GM23248 (cell line): ENCODE results near the gene CCDC91. TPM values are rescaled to one million over a fixed set of nuclear protein-coding genes. Genes with fewer than 3 reads are reported as not detected.

Experiments used
- DNase-seq: peaks from one replicate; pipeline ENCODE4 v3.0.0-alpha.2; 2015
- H2AFZ ChIP-seq: fragments of 200-600 bp; sonication (generic); 2 replicates; pipeline ENCODE4 v1.6.1; 2016; ENCODE audit warnings: antibody characterized with exemption
- H3F3A ChIP-seq: fragments of 200-600 bp; sonication (generic); 2 replicates; pipeline ENCODE4 v1.6.1; 2016; ENCODE audit warnings: mild to moderate bottlenecking, antibody characterized with exemption, mixed run types; ENCODE audit not compliant: insufficient read depth
- H3K27ac ChIP-seq: fragments of 200-600 bp; sonication (generic); 2 replicates; pipeline ENCODE4 v1.5.1; 2016; ENCODE audit warnings: mild to moderate bottlenecking
- H3K27me3 ChIP-seq: fragments of 200-600 bp; sonication (generic); replicated peaks from 2 replicates; pipeline ENCODE4 v1.6.1; 2016; ENCODE audit warnings: mild to moderate bottlenecking; ENCODE audit not compliant: insufficient read depth
- H3K36me3 ChIP-seq: fragments of 200-600 bp; sonication (generic); 2 replicates; pipeline ENCODE4 v1.6.1; 2016; ENCODE audit warnings: low read depth, mild to moderate bottlenecking
- H3K4me1 ChIP-seq: fragments of 200-600 bp; sonication (generic); 2 replicates; pipeline ENCODE4 v1.6.1; 2016; ENCODE audit warnings: mild to moderate bottlenecking; ENCODE audit not compliant: insufficient read depth
- H3K4me2 ChIP-seq: fragments of 200-600 bp; sonication (generic); one replicate; pipeline ENCODE4 v1.6.1; 2016; ENCODE audit warnings: mild to moderate bottlenecking; ENCODE audit not compliant: unreplicated experiment
- H3K4me3 ChIP-seq: fragments of 200-600 bp; sonication (generic); 2 replicates; pipeline ENCODE4 v1.5.1; 2016; ENCODE audit warnings: mild to moderate bottlenecking
- H3K79me2 ChIP-seq: fragments of 200-600 bp; sonication (generic); 2 replicates; pipeline ENCODE4 v1.6.1; 2016; ENCODE audit warnings: mild to moderate bottlenecking; ENCODE audit not compliant: insufficient read depth
- H3K9ac ChIP-seq: fragments of 200-600 bp; sonication (generic); 2 replicates; pipeline ENCODE4 v1.6.1; 2016; ENCODE audit warnings: mild to moderate bottlenecking
- H3K9me2 ChIP-seq: fragments of 200-600 bp; sonication (generic); 2 replicates; pipeline ENCODE4 v1.6.1; 2016; ENCODE audit warnings: mixed run types, mild to moderate bottlenecking, moderate library complexity; ENCODE audit not compliant: insufficient read depth
- H3K9me3 ChIP-seq: fragments of 200-600 bp; sonication (generic); one replicate; pipeline ENCODE4 v1.6.1; 2017; ENCODE audit warnings: low read depth
- H4K20me1 ChIP-seq: fragments of 200-600 bp; sonication (generic); 2 replicates; pipeline ENCODE4 v1.6.0; 2016; ENCODE audit not compliant: insufficient read depth
- EZH2 ChIP-seq: fragments of 200-600 bp; sonication (generic); IDR thresholded peaks from 2 replicates; pipeline ENCODE4 v1.6.1; 2018; ENCODE audit warnings: antibody characterized with exemption, mild to moderate bottlenecking; ENCODE audit not compliant: insufficient read depth, poor library complexity, severe bottlenecking
- EZH2phosphoT487 ChIP-seq: fragments of 200-600 bp; sonication (generic); IDR thresholded peaks from 2 replicates; pipeline ENCODE4 v1.6.1; 2018; ENCODE audit warnings: antibody characterized with exemption, moderate library complexity, mild to moderate bottlenecking, low read depth; ENCODE audit not compliant: insufficient read depth
- WGBS, 2 experiments: methylation state at CpG; one replicate each; pipeline ENCODE4 v1.1.6; 2015 to 2017; ENCODE audit warnings: low lambda C conversion rate in 2 of 2, low coverage in 1 of 2; ENCODE audit errors: missing lambda C conversion rate in 2 of 2; 5-methylcytosine and 5-hydroxymethylcytosine counted together
- in situ Hi-C: fragments of 300-500 bp; cut with MboI; formaldehyde crosslinking; loops from 2 replicates; pipeline ENCODE4 v1.15.0; 2020
- polyA plus RNA-seq: library from polyadenylated mRNA; unstranded; fragments of >200 nt; fragmentation: Nextera tagmentation; extraction: Ambion mirVana; gene quantifications from 2 replicates; pipeline ENCODE4 v1.2.1, GENCODE V29; 2016
- total RNA-seq: library from RNA; depleted of rRNA; stranded (reverse); fragments of >200 nt; shearing (Covaris generic); gene quantifications from 2 replicates; pipeline ENCODE4 v1.2.3, GENCODE V29; 2014

Gene CCDC91
- total and polyA plus RNA-seq, 2 experiments from 2014 or later, result 17.2 to 31.5 TPM

- no peaks in the 10 kb centered on the region for H3F3A ChIP-seq
These were observed 51.9 kb downstream of the CCDC91 start for GRCh38 chr12:28242129-28242495.

GRCh38 chr12:28242496-28243309, 52.4 kb downstream of the CCDC91 start:
- Histone ChIP-seq H2AFZ (no peak overlapping the region), H3K9me3 (no peaks in the 10 kb centered on the region), H3K27me3 (no peaks in the 10 kb centered on the region), H3K36me3 (no peaks in the 10 kb centered on the region), H3K4me3 (no peak overlapping the region), H3K9ac (no peak overlapping the region), H3K4me2 (no peak overlapping the region), H3K27ac (no peak overlapping the region), H3K9me2 (no peaks in the 10 kb centered on the region), H3K4me1 (no peaks in the 10 kb centered on the region), H3K79me2 (peaks cover 25% of the 10 kb centered on the region), H3F3A (no peaks in the 10 kb centered on the region), H4K20me1 (no peaks in the 10 kb centered on the region)
- WGBS, 2 experiments, result 90 to 92% methylated on average over 9 of the region's 9 CpGs
- in situ Hi-C loops, result no loop called here
- no peak for DNase-seq
- TF ChIP-seq EZH2phosphoT487 (no peak), EZH2 (no peak)

More at GRCh38 chr12:28242129-28242495, 51.9 kb downstream of the CCDC91 start:
- Histone ChIP-seq H3K9me3 (no peaks in the 10 kb centered on the region), H2AFZ (no peak overlapping the region), H3K4me1 (no peaks in the 10 kb centered on the region), H3K36me3 (no peaks in the 10 kb centered on the region), H3K27ac (no peak overlapping the region), H3K9me2 (no peaks in the 10 kb centered on the region), H3K4me3 (no peak overlapping the region), H3K9ac (no peak overlapping the region), H4K20me1 (no peaks in the 10 kb centered on the region), H3K4me2 (no peak overlapping the region), H3K27me3 (no peaks in the 10 kb centered on the region), H3K79me2 (peaks cover 31% of the 10 kb centered on the region)
- in situ Hi-C loops, result no loop called here
- 98 to 100% methylated on average over 2 of the region's 2 CpGs for WGBS, 2 experiments
- DNase-seq, result no peak
- TF ChIP-seq EZH2 (no peak), EZH2phosphoT487 (no peak)

DNA sequence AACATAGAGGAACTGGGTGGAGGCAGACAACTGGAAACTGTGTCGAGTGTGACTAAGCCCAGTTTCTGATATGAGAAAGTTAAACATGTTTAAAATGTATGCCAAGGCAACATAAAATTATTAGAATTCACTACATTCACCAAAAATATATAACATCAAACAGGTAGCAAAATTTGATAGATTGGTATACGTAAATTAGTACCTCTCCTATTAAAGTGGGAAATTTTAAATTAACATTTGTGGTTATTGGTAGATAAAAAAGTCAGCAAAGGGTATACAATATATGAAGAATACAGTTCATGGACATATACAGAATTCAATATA, 53.0 kb downstream of the CCDC91 start:
- Histone ChIP-seq H3K9ac (no peak overlapping the region), H3F3A (no peaks in the 10 kb centered on the region), H3K4me2 (no peak overlapping the region), H2AFZ (no peak overlapping the region), H3K36me3 (no peaks in the 10 kb centered on the region), H3K79me2 (peaks cover 20% of the 10 kb centered on the region), H3K4me3 (no peak overlapping the region), H3K9me2 (no peaks in the 10 kb centered on the region), H3K27me3 (no peaks in the 10 kb centered on the region), H3K4me1 (no peaks in the 10 kb centered on the region), H3K27ac (no peak overlapping the region), H4K20me1 (no peaks in the 10 kb centered on the region), H3K9me3 (no peaks in the 10 kb centered on the region)
- 96 to 100% methylated on average over 2 of the region's 2 CpGs for WGBS, 2 experiments
- no peak for DNase-seq
- TF ChIP-seq EZH2phosphoT487 (no peak), EZH2 (no peak)
- in situ Hi-C loops, result no loop called here

GRCh38 chr12:28247806-28248205, 57.5 kb downstream of the CCDC91 start:
- in situ Hi-C loops, result no loop called here
- Histone ChIP-seq H3K9me2 (0 out of 2 replicates have a peak, but pooled peaks cover 3% of the 10 kb centered on the region), H2AFZ (no peak overlapping the region), H3K4me3 (no peak overlapping the region), H3K9me3 (no peaks in the 10 kb centered on the region), H3F3A (no peaks in the 10 kb centered on the region), H3K4me2 (no peak overlapping the region), H4K20me1 (no peaks in the 10 kb centered on the region), H3K4me1 (0 out of 2 replicates have a peak, but pooled peaks cover under 1% of the 10 kb centered on the region), H3K27me3 (no peaks in the 10 kb centered on the region), H3K36me3 (no peaks in the 10 kb centered on the region), H3K27ac (no peak overlapping the region), H3K9ac (no peak overlapping the region), H3K79me2 (peaks cover 31% of the 10 kb centered on the region)
- WGBS, 2 experiments, result 86 to 91% methylated on average over 7 of the region's 7 CpGs
- no peak for TF ChIP-seq EZH2phosphoT487
- no peak for TF ChIP-seq EZH2
- DNase-seq, result no peak
